ENCODE data around the gene CD68. TPM values are rescaled to one million over a fixed set of nuclear protein-coding genes. Genes with fewer than 3 reads are reported as not detected.

The CD68 gene
- total RNA-seq, 1 experiment from 2014 or later = 6.9 TPM

- TF ChIP-seq, protein P1, sequence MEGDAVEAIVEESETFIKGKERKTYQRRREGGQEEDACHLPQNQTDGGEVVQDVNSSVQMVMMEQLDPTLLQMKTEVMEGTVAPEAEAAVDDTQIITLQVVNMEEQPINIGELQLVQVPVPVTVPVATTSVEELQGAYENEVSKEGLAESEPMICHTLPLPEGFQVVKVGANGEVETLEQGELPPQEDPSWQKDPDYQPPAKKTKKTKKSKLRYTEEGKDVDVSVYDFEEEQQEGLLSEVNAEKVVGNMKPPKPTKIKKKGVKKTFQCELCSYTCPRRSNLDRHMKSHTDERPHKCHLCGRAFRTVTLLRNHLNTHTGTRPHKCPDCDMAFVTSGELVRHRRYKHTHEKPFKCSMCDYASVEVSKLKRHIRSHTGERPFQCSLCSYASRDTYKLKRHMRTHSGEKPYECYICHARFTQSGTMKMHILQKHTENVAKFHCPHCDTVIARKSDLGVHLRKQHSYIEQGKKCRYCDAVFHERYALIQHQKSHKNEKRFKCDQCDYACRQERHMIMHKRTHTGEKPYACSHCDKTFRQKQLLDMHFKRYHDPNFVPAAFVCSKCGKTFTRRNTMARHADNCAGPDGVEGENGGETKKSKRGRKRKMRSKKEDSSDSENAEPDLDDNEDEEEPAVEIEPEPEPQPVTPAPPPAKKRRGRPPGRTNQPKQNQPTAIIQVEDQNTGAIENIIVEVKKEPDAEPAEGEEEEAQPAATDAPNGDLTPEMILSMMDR (IDR thresholded peaks at IDR 0.05; ENCODE audit: unreplicated experiment) = no peak
- peaks cover 87% of the 10 kb centered on the region for H3K36me3 Mint-ChIP-seq (ENCODE audit: insufficient read depth, unreplicated experiment)
- DNase-seq (ENCODE audit: unreplicated experiment) = no peak
- BruUV-seq (replicated peaks) = no TSS peak
- H3K27me3 Mint-ChIP-seq (ENCODE audit: insufficient read depth, unreplicated experiment) = no peaks in the 10 kb centered on the region
- ChIA-PET CTCF (interaction anchor here (0.5 to 0.8 kb wide), 3 partner anchors 14 to 57 kb away, joined by 3 to 6 read pairs (median 3); partner anchors contain the start of gene TNFSF13), POLR2A (interaction anchor here (0.6 to 13.7 kb wide), 9 partner anchors 12 to 580 kb away, joined by 3 to 294 read pairs (median 4); partner anchors contain the start of genes MPDU1, PER1, POLR2A and SENP3)
- intact Hi-C loops (cut with micrococcal nuclease) = loop anchor here (1.0 to 5.0 kb wide), 2 partner anchors 15 to 115 kb away; partner anchors contain the start of genes TP53 and WRAP53
- H3K27ac Mint-ChIP-seq (ENCODE audit: low read depth, unreplicated experiment) = peak overlapping the region; percentile 99
- H3K4me1 Mint-ChIP-seq (ENCODE audit: insufficient read depth, unreplicated experiment) = peaks cover 10% of the 10 kb centered on the region
- peak overlapping the region; percentile 90 for H3K4me3 Mint-ChIP-seq (ENCODE audit: unreplicated experiment)
- no peaks in the 10 kb centered on the region for H3K9me3 Mint-ChIP-seq (ENCODE audit: unreplicated experiment)
These were observed 7.2 kb upstream of the CD68 start for GRCh38 chr17:7572338-7572587.

DNA sequence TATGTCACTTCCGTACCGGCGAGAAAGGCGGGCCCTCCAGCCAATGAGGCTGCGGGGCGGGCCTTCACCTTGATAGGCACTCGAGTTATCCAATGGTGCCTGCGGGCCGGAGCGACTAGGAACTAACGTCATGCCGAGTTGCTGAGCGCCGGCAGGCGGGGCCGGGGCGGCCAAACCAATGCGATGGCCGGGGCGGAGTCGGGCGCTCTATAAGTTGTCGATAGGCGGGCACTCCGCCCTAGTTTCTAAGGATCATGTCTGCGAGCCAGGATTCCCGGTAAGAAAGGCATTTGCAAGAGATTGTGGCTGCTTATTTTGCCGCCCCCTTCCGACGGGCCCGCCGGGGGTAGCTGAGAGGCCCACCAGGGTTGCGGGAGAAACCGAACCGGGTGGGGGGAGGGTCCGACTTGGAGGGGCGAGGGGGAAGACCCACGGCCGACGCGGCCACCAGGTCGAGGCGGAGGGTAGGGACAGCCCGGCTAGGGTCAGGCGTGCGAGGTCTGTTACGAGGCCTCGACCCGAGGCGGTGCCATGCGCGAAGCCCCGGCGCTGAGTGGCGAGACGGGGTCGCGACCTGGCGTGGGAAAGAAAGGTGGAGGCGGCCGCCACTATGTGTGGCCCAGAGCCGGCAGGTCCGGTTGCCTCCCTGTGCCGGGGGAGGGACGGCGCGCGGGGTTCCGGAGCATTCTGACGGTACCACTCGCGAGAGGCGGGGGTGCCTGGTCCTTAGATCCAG, 6.7 kb upstream of the CD68 start:
- DNase-seq (ENCODE audit: unreplicated experiment) = peak; percentile 99
- Mint-ChIP-seq H3K9me3 (ENCODE audit: unreplicated experiment) (no peaks in the 10 kb centered on the region), H3K27me3 (ENCODE audit: insufficient read depth, unreplicated experiment) (no peaks in the 10 kb centered on the region), H3K27ac (ENCODE audit: low read depth, unreplicated experiment) (peak overlapping the region; percentile 99), H3K4me1 (ENCODE audit: insufficient read depth, unreplicated experiment) (peaks cover 11% of the 10 kb centered on the region), H3K4me3 (ENCODE audit: unreplicated experiment) (peak overlapping the region; percentile 90), H3K36me3 (ENCODE audit: insufficient read depth, unreplicated experiment) (peaks cover 87% of the 10 kb centered on the region)
- BruUV-seq (replicated peaks) = TSS peak; percentile 15
- intact Hi-C loops (cut with micrococcal nuclease) = loop anchor here (1.0 to 5.0 kb wide), 2 partner anchors 15 to 115 kb away; partner anchors contain the start of genes TP53 and WRAP53
- ChIA-PET CTCF (interaction anchor here (4.1 kb wide), 1 partner anchor 12 kb away, joined by 20 read pairs; the partner anchor contains the start of gene MPDU1), POLR2A (interaction anchor here (0.6 to 13.7 kb wide), 18 partner anchors 12 to 579 kb away, joined by 3 to 294 read pairs (median 3); partner anchors contain the start of genes CTDNEP1, FXR2, GPS2 and MPDU1)
- TF ChIP-seq, protein P1 (IDR thresholded peaks at IDR 0.05; ENCODE audit: unreplicated experiment) = no peak

GRCh38 chr17:7573324-7574080, 5.9 kb upstream of the CD68 start:
- intact Hi-C loops (cut with micrococcal nuclease) = loop anchor here (5.0 kb wide), 1 partner anchor 114 kb away; the partner anchor contains the start of genes TP53 and WRAP53
- H3K27ac Mint-ChIP-seq (ENCODE audit: low read depth, unreplicated experiment) = peak overlapping the region; percentile 99
- H3K36me3 Mint-ChIP-seq (ENCODE audit: insufficient read depth, unreplicated experiment) = peaks cover 89% of the 10 kb centered on the region
- H3K27me3 Mint-ChIP-seq (ENCODE audit: insufficient read depth, unreplicated experiment) = no peaks in the 10 kb centered on the region
- no TSS peak for BruUV-seq (replicated peaks)
- peaks cover 15% of the 10 kb centered on the region for H3K4me1 Mint-ChIP-seq (ENCODE audit: insufficient read depth, unreplicated experiment)
- POLR2A ChIA-PET = interaction anchor here (0.6 to 13.7 kb wide), 19 partner anchors 13 to 651 kb away, joined by 3 to 294 read pairs (median 4); partner anchors contain the start of genes CTDNEP1, FXR2, GPS2 and MPDU1
- TF ChIP-seq, protein P1 (IDR thresholded peaks at IDR 0.05; ENCODE audit: unreplicated experiment) = no peak
- no peaks in the 10 kb centered on the region for H3K9me3 Mint-ChIP-seq (ENCODE audit: unreplicated experiment)
- peak overlapping the region; percentile 90 for H3K4me3 Mint-ChIP-seq (ENCODE audit: unreplicated experiment)
- CTCF ChIA-PET = interaction anchor here (0.6 to 4.1 kb wide), 7 partner anchors 11 to 137 kb away, joined by 3 to 20 read pairs (median 7); partner anchors contain the start of genes MPDU1, SOX15 and TP53
- DNase-seq (ENCODE audit: unreplicated experiment) = peak; percentile 84
